ENCODE data around the gene RBM8A.

The RBM8A gene

DNA sequence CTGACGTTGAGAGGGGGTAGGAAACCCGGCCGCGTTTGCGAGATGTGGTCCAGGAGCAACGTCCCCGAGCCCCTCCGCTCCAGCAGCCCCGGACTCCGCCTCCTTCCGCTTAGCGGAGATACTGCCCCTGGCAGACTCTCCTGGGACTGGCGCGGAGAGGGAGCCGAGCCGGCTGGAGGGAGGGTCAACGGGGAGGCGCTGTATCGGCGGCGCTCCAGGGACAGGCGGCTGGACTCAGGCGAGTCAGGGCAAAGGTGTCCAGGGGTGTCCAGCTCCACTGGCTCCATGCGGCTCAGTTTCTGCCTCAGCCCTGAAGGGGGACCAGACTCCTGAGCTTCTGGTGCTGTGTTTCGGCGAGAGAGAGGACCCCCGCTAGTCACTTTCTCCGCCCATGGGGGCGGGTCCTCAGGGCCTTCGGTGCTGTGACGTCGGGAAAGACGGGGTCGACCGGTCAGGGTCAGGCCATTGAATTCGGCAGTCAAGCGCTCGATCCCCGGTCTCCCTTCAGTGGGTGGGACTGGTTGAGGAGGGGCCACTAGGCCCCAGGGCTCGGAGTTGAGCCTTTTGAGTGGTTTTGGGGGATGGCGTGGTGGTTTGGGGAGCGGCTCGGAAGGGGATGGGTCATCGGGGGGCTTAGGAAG lies 33.3 kb upstream of the RBM8A start:
- Histone ChIP-seq H3K4me3 (ENCODE audit: low read depth in 1 of 2, low read length in 2 of 2) (peak overlapping the region; percentile 41 to 80), H3K4me1 (ENCODE audit: insufficient read depth, low read length) (peaks cover 87% of the 10 kb centered on the region), H4K20me1 (ENCODE audit: insufficient read depth, low read length) (no peaks in the 10 kb centered on the region; the same call in 1 of the 2 replicates), H3K27ac (ENCODE audit: low read length) (peak overlapping the region; percentile 66), H3K9ac (ENCODE audit: low read depth, low read length) (peak overlapping the region; percentile 63), H3K36me3 (ENCODE audit: insufficient read depth, low read length) (no peaks in the 10 kb centered on the region; the same call in 1 of the 2 replicates), H3K9me3 (ENCODE audit: insufficient read depth, low read length, severe bottlenecking) (no peaks in the 10 kb centered on the region), H3K79me2 (ENCODE audit: insufficient read depth, low read length) (peaks cover 25% of the 10 kb centered on the region), H3K27me3 (ENCODE audit: insufficient read depth, low read length, poor library complexity) (peaks cover 26% of the 10 kb centered on the region), H3K4me2 (ENCODE audit: insufficient read depth, low read length) (peak overlapping the region; percentile 98), H2AFZ (ENCODE audit: low read depth, low read length) (peak overlapping the region; percentile 85)
- peak; percentile 48 for ATAC-seq (ENCODE audit: insufficient read depth, low read depth)
- no peak for TF ChIP-seq EZH2 (IDR thresholded peaks at IDR 0.05; ENCODE audit: borderline replicate concordance, low read depth, low read length, severe bottlenecking)
- TF ChIP-seq, protein P1, sequence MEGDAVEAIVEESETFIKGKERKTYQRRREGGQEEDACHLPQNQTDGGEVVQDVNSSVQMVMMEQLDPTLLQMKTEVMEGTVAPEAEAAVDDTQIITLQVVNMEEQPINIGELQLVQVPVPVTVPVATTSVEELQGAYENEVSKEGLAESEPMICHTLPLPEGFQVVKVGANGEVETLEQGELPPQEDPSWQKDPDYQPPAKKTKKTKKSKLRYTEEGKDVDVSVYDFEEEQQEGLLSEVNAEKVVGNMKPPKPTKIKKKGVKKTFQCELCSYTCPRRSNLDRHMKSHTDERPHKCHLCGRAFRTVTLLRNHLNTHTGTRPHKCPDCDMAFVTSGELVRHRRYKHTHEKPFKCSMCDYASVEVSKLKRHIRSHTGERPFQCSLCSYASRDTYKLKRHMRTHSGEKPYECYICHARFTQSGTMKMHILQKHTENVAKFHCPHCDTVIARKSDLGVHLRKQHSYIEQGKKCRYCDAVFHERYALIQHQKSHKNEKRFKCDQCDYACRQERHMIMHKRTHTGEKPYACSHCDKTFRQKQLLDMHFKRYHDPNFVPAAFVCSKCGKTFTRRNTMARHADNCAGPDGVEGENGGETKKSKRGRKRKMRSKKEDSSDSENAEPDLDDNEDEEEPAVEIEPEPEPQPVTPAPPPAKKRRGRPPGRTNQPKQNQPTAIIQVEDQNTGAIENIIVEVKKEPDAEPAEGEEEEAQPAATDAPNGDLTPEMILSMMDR (IDR thresholded peaks at IDR 0.05; ENCODE audit: borderline replicate concordance, extremely low read depth, low read length, poor library complexity, severe bottlenecking) = peak; percentile 15
- DNase-seq = peak; percentile 81

DNA sequence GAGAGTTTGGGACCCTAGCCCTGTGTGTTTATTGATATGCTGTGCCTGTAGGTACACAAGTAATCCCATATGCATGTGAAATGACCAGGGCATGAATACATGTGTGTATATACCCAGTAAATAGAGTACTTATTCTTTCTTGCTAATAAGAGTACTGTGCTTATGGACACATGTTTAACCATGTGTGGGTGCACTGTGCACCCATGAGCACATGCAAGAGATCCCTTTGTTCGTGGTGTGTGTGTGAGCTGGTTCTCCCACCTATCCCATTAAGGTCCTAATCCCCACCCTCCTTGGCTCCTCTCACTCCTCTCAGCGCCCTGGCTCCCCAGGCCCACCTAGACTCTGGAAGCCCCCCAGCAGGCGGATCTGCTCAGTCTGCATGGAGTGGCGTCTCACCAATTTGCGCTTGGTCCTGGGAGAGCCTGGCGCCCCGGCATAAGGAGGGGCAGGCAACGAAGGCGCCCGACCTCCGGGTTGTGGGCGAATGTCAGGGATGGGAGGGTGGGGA lies 32.7 kb upstream of the RBM8A start:
- Histone ChIP-seq H3K4me1 (ENCODE audit: insufficient read depth, low read length) (peaks cover 87% of the 10 kb centered on the region), H4K20me1 (ENCODE audit: insufficient read depth, low read length) (no peaks in the 10 kb centered on the region; the same call in 1 of the 2 replicates), H3K27ac (ENCODE audit: low read length) (peak overlapping the region; percentile 66), H3K9ac (ENCODE audit: low read depth, low read length) (peak overlapping the region; percentile 63), H3K36me3 (ENCODE audit: insufficient read depth, low read length) (peaks cover under 1% of the 10 kb centered on the region; the same call in 1 of the 2 replicates), H3K9me3 (ENCODE audit: insufficient read depth, low read length, severe bottlenecking) (no peaks in the 10 kb centered on the region), H3K27me3 (ENCODE audit: insufficient read depth, low read length, poor library complexity) (peaks cover 26% of the 10 kb centered on the region), H3K4me2 (ENCODE audit: insufficient read depth, low read length) (peak overlapping the region; percentile 98), H3K4me3 (ENCODE audit: low read depth in 1 of 2, low read length in 2 of 2) (peak overlapping the region; percentile 41 to 80; a peak in 3 of 4 replicates), H2AFZ (ENCODE audit: low read depth, low read length) (peak overlapping the region; percentile 85), H3K79me2 (ENCODE audit: insufficient read depth, low read length) (peaks cover 27% of the 10 kb centered on the region)
- TF ChIP-seq EZH2 (IDR thresholded peaks at IDR 0.05; ENCODE audit: borderline replicate concordance, low read depth, low read length, severe bottlenecking) = no peak
- TF ChIP-seq, protein P1 (IDR thresholded peaks at IDR 0.05; ENCODE audit: borderline replicate concordance, extremely low read depth, low read length, poor library complexity, severe bottlenecking) = no peak
- DNase-seq = no peak
- no peak for ATAC-seq (ENCODE audit: insufficient read depth, low read depth)

DNA sequence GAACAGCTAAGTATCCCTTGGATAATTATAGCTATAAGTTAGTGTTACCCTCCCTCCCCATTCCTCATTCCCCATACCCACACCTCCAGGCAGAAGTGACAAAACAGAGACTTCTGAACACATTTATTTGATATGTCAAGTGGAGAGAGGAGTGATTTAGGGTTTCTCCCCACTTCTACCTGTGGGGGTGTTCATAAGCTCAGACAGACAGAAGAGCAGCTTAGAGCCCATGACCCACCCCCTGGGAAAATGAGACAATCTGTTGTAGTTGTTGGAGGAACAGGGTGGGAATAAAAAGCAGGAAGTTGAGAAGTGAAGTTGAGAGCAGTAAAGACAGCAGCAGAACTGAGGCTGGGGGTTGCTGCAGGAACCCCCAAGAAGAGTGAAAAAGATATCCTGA lies 32.0 kb upstream of the RBM8A start:
- Histone ChIP-seq H2AFZ (ENCODE audit: low read depth, low read length) (peak overlapping the region; percentile 85), H4K20me1 (ENCODE audit: insufficient read depth, low read length) (no peaks in the 10 kb centered on the region; the same call in 1 of the 2 replicates), H3K9me3 (ENCODE audit: insufficient read depth, low read length, severe bottlenecking) (no peaks in the 10 kb centered on the region), H3K4me3 (ENCODE audit: low read depth in 1 of 2, low read length in 2 of 2) (peak overlapping the region in 1 of 2 experiments; percentile 80; a peak in 1 of 4 replicates), H3K27ac (ENCODE audit: low read length) (no peak overlapping the region), H3K79me2 (ENCODE audit: insufficient read depth, low read length) (peaks cover 32% of the 10 kb centered on the region), H3K9ac (ENCODE audit: low read depth, low read length) (no peak overlapping the region; the same call in 1 of the 2 replicates), H3K36me3 (ENCODE audit: insufficient read depth, low read length) (peaks cover 6% of the 10 kb centered on the region; the same call in 1 of the 2 replicates), H3K27me3 (ENCODE audit: insufficient read depth, low read length, poor library complexity) (peaks cover 26% of the 10 kb centered on the region), H3K4me1 (ENCODE audit: insufficient read depth, low read length) (peaks cover 92% of the 10 kb centered on the region), H3K4me2 (ENCODE audit: insufficient read depth, low read length) (peak overlapping the region; percentile 98)
- ATAC-seq (ENCODE audit: insufficient read depth, low read depth) (no peak), DNase-seq (no peak)
- TF ChIP-seq EZH2 (IDR thresholded peaks at IDR 0.05; ENCODE audit: borderline replicate concordance, low read depth, low read length, severe bottlenecking) = no peak
- TF ChIP-seq, protein P1 (IDR thresholded peaks at IDR 0.05; ENCODE audit: borderline replicate concordance, extremely low read depth, low read length, poor library complexity, severe bottlenecking) = no peak

Data from DND-41 (cell line).